Stimulated activated CD4-positive, alpha-beta T cell treated with anti-CD3 and anti-CD28 coated beads, Interleukin-12 subunit alpha, Interleukin-12 subunit beta, amount 100 ng/mL, for 24 hours (primary cell): ENCODE measurements around the gene TRAF3IP1.
"Not testable (repeated sequence)": the region's sequence is repeated elsewhere in the genome, so short reads cannot be mapped to it uniquely, and the experiment has no call there.

Experiments
- DNase-seq, 2 experiments: peaks; one replicate each; pipeline ENCODE4 v3.0.0-alpha.2; 2020; ENCODE audit warnings: low read depth in 2 of 2

TRAF3IP1 gene

GRCh38 chr2:238308177-238308576 is 12.1 kb upstream of the TRAF3IP1 start:
- no peak for DNase-seq

DNA sequence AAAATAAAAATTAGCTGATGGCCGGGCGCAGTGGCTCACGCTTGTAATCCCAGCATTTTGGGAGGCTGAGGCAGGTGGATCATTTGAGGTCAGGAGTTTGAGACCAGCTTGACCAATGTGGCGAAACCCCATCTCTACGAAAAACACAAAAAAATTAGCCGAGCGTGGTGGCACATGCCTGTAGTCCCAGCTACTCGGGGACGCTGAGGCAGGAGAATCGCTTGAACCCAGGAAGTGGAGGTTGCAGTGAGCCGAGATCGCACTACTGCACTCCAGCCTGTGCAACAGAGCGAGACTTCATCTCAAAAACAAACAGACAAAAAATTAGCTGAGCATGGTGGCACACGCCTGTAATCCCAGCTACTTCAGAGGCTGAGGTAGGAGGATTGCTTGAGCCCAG is 9.6 kb upstream of the TRAF3IP1 start:
- not testable (repeated sequence) for DNase-seq

- no peak for DNase-seq
These were observed 6.9 kb upstream of the TRAF3IP1 start for GRCh38 chr2:238313289-238313990.

- no peak for DNase-seq
These were observed 6.3 kb upstream of the TRAF3IP1 start for GRCh38 chr2:238313991-238314350.

GRCh38 chr2:238314576-238314975 is 5.7 kb upstream of the TRAF3IP1 start:
- no peak for DNase-seq

DNA sequence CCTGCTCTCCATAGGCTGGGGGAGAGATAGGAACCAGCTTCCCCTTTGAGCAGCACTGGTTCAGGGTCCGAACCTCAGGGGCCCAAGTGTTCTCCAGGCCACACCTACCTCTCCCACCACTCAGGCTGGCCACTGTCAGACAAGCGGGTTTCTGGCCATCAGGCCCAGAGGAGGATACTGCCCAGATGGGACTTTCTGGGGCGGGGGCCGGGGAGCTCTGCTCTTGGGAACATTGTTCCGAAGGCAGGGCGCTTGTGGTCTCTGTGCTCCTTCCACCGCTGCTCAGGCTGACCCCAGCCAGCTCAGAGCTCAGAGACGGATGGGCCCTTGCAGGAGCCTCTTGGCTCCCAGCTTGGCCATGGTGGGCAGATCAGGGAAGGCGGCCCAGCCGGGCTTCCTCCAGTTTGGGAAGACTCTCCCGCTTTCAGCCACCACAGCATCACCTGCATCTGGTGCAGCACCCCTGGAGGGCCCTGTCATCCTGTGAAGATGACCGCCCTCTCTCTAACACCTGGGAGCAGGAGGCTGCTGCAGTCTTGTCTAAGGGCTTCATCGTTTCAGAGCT is 5.2 kb upstream of the TRAF3IP1 start:
- no peak for DNase-seq

GRCh38 chr2:238320648-238321281 is 447 bp downstream of the TRAF3IP1 start:
- DNase-seq: no peak

DNA sequence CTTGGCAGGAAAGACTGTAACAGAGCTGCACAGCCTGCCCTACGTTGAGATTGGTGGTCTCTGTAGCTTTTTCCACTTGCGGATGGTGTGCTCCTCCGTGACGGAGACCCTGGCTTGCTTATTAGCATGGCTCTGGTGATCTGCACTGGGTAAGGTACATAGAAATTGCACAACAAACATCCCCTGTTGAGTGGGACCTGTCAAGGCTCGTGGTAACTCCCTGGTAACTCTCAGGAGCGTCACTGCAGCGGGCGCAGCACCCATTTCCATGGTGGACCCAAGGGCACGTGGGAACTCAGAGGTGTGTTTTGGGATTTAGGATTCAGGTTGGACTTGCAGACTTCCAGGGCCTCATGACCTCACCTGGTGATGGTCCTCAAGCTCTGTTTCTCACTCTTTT is 1.1 kb downstream of the TRAF3IP1 start:
- no peak for DNase-seq

DNA sequence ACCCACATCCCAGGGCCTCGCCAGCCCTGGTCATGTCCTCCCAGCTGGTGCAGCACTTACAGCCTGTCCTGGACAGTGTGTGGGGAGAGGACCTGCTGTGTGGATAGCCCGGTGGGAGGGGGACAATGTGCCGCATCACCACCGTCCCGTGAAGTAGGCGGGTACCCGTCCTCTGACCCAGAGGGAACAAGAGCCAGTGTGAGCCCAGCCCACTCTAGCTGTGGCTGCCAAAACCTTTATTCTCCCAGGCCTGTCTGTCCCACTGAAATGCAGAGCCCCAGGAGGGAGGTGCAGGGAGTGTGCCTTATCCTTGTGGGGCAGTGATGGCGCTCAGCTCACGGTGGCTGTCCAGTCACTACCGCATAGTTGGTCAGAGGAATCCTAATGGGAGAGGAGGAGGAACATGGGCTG is 1.7 kb downstream of the TRAF3IP1 start:
- no peak for DNase-seq

GRCh38 chr2:238324248-238324647 is 3.9 kb downstream of the TRAF3IP1 start:
- not testable (repeated sequence) for DNase-seq

- no peak for DNase-seq
These were observed 5.4 kb downstream of the TRAF3IP1 start for GRCh38 chr2:238325694-238326093.

GRCh38 chr2:238326801-238327365 is 6.6 kb downstream of the TRAF3IP1 start:
- no peak for DNase-seq

DNA sequence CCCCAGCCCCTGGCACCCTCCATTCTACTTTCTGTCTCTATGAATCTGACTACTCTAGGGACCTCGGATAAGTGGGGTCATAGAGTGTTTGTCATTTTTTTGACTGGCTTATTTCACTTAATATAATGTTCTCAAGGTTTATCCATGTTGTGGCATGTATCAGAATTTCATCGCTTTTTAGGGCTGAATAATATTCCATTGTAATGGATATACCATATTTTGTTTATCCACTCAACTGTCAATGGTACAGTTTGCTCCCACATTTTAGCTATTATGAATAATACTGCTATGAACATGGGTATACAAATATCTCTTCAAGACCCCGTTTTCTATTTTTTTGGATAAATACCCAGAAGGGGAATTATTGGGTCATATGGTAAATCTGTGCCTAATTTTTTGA is 7.4 kb downstream of the TRAF3IP1 start:
- no peak for DNase-seq

DNA sequence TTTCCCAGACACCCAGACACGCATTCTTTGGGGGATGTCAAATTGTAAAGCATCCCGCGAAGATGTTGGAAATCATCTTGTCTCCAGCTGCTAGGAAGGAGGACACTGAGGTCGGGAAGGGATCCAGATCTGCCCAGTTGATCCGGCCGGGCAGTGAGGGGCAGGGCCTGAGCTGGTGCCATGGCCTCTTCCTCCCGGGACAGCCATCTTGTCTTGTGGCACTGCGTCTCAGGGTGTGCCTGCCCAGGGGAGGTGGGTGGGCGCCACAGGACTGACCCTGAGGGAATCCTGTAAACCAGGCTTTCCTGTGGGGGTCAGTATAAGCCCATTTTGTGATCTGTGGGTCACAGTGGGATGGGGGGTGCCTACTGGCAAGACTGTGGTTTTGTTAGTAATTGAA is 10.1 kb downstream of the TRAF3IP1 start:
- no peak for DNase-seq

DNA sequence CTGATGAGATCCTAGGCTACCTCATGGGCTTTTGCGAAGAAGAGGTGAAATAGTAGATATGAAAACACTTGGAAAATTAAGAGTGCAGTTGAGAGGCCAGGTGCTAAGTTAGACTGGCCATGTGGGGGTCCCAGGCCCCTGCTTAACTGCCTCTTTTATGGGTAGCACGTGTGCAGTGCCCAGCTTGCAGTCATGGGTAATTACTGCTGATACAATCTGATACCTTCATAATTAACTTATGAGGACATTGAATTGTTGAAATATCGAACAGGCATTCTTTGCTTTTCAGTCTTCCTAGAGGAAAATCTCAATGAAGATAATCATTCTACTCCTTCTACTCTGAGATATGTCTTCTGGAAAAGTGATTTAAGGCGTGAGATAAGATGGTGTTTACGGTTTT is 11.6 kb downstream of the TRAF3IP1 start:
- no peak for DNase-seq

GRCh38 chr2:238334885-238335284 is 14.6 kb downstream of the TRAF3IP1 start:
- no peak for DNase-seq

GRCh38 chr2:238335591-238335990 is 15.3 kb downstream of the TRAF3IP1 start:
- DNase-seq: not testable (repeated sequence)

DNA sequence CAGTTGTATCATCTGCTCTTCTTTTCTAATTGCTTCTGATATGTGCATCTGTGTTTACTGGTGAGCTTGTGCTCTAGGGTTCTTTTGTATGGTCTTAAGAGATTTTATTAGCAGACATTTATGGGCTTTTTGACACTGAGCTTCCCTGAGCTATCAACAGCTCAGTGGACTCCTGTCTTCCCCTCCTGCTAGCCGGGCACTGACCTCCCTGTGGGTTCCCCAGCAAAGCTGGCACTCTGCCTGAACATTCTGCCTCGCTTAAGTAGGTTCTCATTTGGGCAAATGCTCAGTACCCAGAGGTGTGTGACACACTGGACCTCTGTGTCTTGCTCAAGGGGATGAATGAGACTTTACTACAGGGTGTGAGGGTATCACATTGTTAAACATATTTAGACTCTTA is 15.8 kb downstream of the TRAF3IP1 start:
- no peak for DNase-seq

DNA sequence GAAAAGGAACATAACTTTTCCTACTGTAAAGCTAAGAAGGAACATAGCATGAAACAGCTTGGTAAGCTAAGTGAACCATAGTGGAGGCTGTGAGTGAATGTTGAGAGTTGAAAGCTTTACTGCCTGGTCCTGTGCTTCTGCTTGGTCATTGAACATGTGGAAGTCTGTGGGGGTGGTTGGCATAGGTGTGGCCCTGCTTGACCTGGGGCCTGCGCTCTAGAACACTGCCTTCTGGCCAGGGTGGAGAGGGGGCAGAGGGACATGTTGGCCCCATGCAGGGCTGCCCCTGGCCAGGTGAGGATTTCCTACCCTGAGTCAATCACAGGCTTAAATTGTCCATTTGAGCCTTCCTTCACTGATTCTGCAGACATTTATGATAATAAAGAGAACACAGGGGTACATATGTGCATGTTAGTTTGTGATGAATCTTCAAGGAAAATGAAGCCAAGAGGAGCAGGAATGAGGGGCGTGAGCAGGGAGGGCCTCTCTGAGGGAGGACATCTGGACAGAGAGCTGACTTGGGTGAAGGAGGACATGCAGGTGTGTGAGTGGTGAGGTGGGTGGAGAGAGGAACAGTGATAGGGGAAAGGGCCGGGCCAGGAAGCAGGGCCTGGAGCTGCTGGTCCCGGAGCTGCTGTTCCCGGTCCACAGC is 16.6 kb downstream of the TRAF3IP1 start:
- no peak for DNase-seq

DNA sequence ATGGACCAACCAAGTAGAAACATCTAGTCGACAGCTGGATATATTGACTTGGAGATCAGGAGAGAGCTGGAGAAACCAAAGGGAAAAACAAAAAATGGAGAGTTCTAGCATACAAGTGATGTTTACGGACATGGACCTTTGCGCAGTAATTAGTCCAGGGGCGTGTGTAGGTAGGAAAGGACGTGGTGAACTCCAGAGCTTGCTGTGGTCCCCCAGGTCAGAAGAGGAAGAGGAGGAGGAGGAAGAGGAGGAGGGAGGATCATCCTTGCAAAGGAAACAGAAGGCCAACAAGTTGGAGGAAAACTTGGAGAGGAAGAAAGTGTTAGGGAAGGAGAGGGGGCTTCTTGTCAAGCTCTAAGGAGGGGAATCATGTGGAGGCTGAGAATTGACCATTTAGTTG is 17.5 kb downstream of the TRAF3IP1 start:
- DNase-seq: no peak

GRCh38 chr2:238338710-238339394 is 18.5 kb downstream of the TRAF3IP1 start:
- no peak for DNase-seq

- DNase-seq: no peak
These were observed 19.1 kb downstream of the TRAF3IP1 start for GRCh38 chr2:238339395-238339780.
